Lower leg skin (tissue), 4 donors: ENCODE data around the gene CHEK1. TPM values are rescaled to one million over a fixed set of nuclear protein-coding genes. Genes with fewer than 3 reads are reported as not detected.
A peak's percentile ranks its signal among the peaks of the same experiment; 100 is the strongest.
"Not testable (repeated sequence)": the region's sequence is repeated elsewhere in the genome, so short reads cannot be mapped to it uniquely, and the experiment has no call there.

Source experiments
- DNase-seq, 2 donors: peaks; one replicate each; pipeline ENCODE4 v3.0.0-alpha.2; 2019; ENCODE audit warnings: low spot score in 2 of 2
- H3K4me3 ChIP-seq: fragments of 200-600 bp; sonication (generic); 2 replicates; pipeline ENCODE4 v1.5.1; 2017; ENCODE audit warnings: mild to moderate bottlenecking, low read depth; ENCODE audit not compliant: poor library complexity, severe bottlenecking
- POLR2A ChIP-seq, 2 donors: fragments of 450-650 bp; IDR thresholded peaks; one replicate each; pipeline ENCODE4 v1.6.1; 2016 to 2017; ENCODE audit warnings: antibody characterized with exemption in 2 of 2, mild to moderate bottlenecking in 1 of 2, moderate library complexity in 1 of 2
- WGBS, 2 donors: methylation state at CpG; one replicate each; pipeline ENCODE4 v1.1.5; 2018; 5-methylcytosine and 5-hydroxymethylcytosine counted together
- intact Hi-C: fragments of 100-400 bp; cut with DNase I; formaldehyde crosslinking; loops from one replicate; pipeline ENCODE4 v1.15.0; 2023; ENCODE audit warnings: low total_unique reads
- total RNA-seq, 4 donors: library from RNA; depleted of rRNA; stranded (reverse); fragments of >200 nt; gene quantifications; one replicate each; pipeline ENCODE4 v1.1.0, GENCODE V29; 2016
- TF ChIP-seq, protein P1 (sequence below), 3 donors: fragments of 450-650 bp; IDR thresholded peaks; one replicate each; pipeline ENCODE4 v1.5.1; 2016; ENCODE audit warnings: antibody characterized with exemption in 3 of 3, mild to moderate bottlenecking in 3 of 3, moderate library complexity in 2 of 3

CHEK1 gene
- 1 to 10 TPM in 3 of 4 donors, under 1 TPM in 1; 0.99 to 8.0 (median 1.9) TPM for total RNA-seq

GRCh38 chr11:125624756-125625213, at the start of gene CHEK1:
CHEK1 (plus strand) TSS chr11:125625163; CDS start chr11:125626769, 1,606 bp downstream.
- WGBS, 2 donors: 54 to 56% methylated on average over 9 of the region's 9 CpGs
- intact Hi-C loops: no loop called here
- peak within 1 kb of the TSS; percentile 63 for H3K4me3 ChIP-seq
- no peak for TF ChIP-seq POLR2A (IDR thresholded peaks at IDR 0.05)
- TF ChIP-seq, protein P1, sequence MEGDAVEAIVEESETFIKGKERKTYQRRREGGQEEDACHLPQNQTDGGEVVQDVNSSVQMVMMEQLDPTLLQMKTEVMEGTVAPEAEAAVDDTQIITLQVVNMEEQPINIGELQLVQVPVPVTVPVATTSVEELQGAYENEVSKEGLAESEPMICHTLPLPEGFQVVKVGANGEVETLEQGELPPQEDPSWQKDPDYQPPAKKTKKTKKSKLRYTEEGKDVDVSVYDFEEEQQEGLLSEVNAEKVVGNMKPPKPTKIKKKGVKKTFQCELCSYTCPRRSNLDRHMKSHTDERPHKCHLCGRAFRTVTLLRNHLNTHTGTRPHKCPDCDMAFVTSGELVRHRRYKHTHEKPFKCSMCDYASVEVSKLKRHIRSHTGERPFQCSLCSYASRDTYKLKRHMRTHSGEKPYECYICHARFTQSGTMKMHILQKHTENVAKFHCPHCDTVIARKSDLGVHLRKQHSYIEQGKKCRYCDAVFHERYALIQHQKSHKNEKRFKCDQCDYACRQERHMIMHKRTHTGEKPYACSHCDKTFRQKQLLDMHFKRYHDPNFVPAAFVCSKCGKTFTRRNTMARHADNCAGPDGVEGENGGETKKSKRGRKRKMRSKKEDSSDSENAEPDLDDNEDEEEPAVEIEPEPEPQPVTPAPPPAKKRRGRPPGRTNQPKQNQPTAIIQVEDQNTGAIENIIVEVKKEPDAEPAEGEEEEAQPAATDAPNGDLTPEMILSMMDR (IDR thresholded peaks at IDR 0.05): no peak
- no peak for DNase-seq

GRCh38 chr11:125577181-125577580, 47.8 kb upstream of the CHEK1 start:
- WGBS, 2 donors: 97 to 98% methylated on average over 14 of the region's 14 CpGs
- DNase-seq, intact Hi-C loops, H3K4me3 ChIP-seq: not testable (repeated sequence)

DNA sequence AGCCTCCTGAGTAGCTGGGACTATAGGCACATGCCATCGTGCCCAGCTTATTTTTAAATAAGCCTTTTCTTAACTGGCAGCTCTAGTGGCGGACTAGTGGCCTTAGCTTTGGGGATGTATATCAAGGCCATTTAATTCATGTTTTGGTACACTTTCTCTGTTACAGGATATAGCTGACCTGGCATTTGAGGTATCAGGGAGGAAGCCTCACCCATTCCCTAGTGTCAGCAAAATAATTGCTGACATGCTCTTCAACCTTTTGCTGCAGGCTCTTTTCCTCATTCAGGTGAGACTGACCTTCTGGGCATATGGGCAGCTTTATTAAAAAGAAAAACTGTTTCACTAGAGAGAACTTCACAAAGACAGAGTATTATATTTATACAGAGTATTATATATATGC, 46.2 kb upstream of the CHEK1 start:
- no peak for TF ChIP-seq POLR2A (IDR thresholded peaks at IDR 0.05)
- TF ChIP-seq, protein P1 (IDR thresholded peaks at IDR 0.05): no peak
- DNase-seq: no peak
- WGBS, 2 donors: 98 to 100% methylated on average over 2 of the region's 2 CpGs
- H3K4me3 ChIP-seq: no peak overlapping the region
- intact Hi-C loops: no loop called here

DNA sequence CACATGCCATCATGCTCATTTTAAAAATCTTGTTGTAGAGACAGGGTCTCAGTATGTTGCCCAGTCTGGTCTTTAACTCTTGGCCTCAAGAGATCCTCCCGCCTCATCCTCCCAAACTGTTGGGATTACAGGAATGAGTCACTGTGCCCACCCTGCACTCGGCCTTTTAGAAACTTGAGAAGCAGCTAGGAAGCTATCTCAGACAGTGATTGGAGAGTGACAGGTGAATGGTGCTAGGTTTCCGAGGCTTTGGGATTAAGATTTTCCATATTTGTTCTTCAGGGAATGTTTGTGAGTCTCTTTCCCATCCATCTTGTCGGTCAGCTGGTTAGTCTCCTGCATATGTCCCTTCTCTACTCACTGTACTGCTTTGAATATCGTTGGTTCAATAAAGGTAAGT, 45.2 kb upstream of the CHEK1 start:
- H3K4me3 ChIP-seq: no peak overlapping the region
- intact Hi-C loops: no loop called here
- WGBS, 2 donors: 91 to 94% methylated on average over 5 of the region's 5 CpGs
- no peak for TF ChIP-seq POLR2A (IDR thresholded peaks at IDR 0.05)
- TF ChIP-seq, protein P1 (IDR thresholded peaks at IDR 0.05): no peak
- DNase-seq: no peak

GRCh38 chr11:125583496-125583895, 41.5 kb upstream of the CHEK1 start:
- no peak for TF ChIP-seq POLR2A (IDR thresholded peaks at IDR 0.05)
- TF ChIP-seq, protein P1 (IDR thresholded peaks at IDR 0.05): no peak
- 93 to 95% methylated on average over 11 of the region's 11 CpGs for WGBS, 2 donors
- intact Hi-C loops: no loop called here
- DNase-seq: no peak
- H3K4me3 ChIP-seq: no peak overlapping the region

DNA sequence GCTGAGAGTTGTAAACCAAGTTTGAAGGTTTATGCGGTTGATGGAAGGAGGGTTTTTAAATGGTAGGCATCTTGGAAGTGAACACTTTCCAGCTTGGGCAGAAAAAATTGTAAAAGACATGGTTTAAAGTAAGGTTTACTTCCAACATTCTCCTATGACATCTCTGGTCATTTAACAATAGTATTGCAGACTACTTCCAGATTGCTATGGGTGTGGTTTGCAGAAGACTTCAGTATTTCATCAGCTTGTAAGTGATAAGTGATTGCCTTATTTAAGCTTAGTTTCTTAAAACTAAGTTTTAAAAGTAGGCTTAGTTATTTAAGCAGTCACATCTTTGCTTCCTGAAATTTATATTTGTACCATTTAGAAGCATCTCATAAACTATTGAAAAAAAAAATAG, 39.5 kb upstream of the CHEK1 start:
- 93 to 94% methylated on average over 1 of the region's 1 CpG for WGBS, 2 donors
- no peak for TF ChIP-seq POLR2A (IDR thresholded peaks at IDR 0.05)
- TF ChIP-seq, protein P1 (IDR thresholded peaks at IDR 0.05): no peak
- no peak for DNase-seq

More for the DNA sequence above, 39.5 kb upstream of the CHEK1 start:
- intact Hi-C loops: no loop called here
- no peak overlapping the region for H3K4me3 ChIP-seq
